CD4-positive, alpha-beta T cell (primary cell): ENCODE results near the gene CBX4. TPM values are rescaled to one million over a fixed set of nuclear protein-coding genes. Genes with fewer than 3 reads are reported as not detected.
A peak's percentile ranks its signal among the peaks of the same experiment; 100 is the strongest.

Source experiments
- ATAC-seq: fragments of 200-7000 bp; cut with Tn5 transposase; one replicate; pipeline ENCODE4 v1.10.0; 2022; ENCODE audit warnings: mild to moderate bottlenecking; ENCODE audit not compliant: poor library complexity
- CTCF ChIA-PET: fragments of 350-600 bp; sonication (Branson Sonifier 250); formaldehyde crosslinking; loops from one replicate; lab custom pipeline; 2021; ENCODE audit warnings: antibody characterized with exemption, inconsistent platforms; lab: Charles Lee
- POLR2A ChIA-PET: fragments of 350-600 bp; sonication (Branson Sonifier 250); formaldehyde crosslinking; loops from one replicate; lab custom pipeline; 2021; ENCODE audit warnings: antibody characterized with exemption, inconsistent platforms; lab: Charles Lee
- DNase-seq, 14 experiments: peaks; one replicate each; pipeline ENCODE4 v3.0.0-alpha.2; 2013 to 2020; ENCODE audit warnings: mixed read lengths in 2 of 14
- H3K27ac ChIP-seq, 2 donors: one replicate each; pipeline versions ENCODE4 v1.5.1 to v1.7.0; 2013; ENCODE audit warnings: low read length in 2 of 2, low read depth in 1 of 2, mild to moderate bottlenecking in 1 of 2
- H3K27me3 ChIP-seq, 2 experiments: 1 replicate in 1 of 2; 2 replicates in 1 of 2; pipeline versions ENCODE4 v1.6.1 to v1.7.0; 2013; ENCODE audit warnings: low read length in 2 of 2, control low read depth in 1 of 2, mild to moderate bottlenecking in 1 of 2, moderate library complexity in 1 of 2; ENCODE audit not compliant: insufficient read depth in 2 of 2, control insufficient read depth in 1 of 2
- H3K36me3 ChIP-seq: one replicate; pipeline ENCODE4 v1.6.1; 2013; ENCODE audit warnings: low read length, control low read depth; ENCODE audit not compliant: insufficient read depth
- H3K4me1 ChIP-seq: one replicate; pipeline ENCODE4 v1.6.1; 2013; ENCODE audit warnings: low read length, control low read depth; ENCODE audit not compliant: insufficient read depth
- H3K4me3 ChIP-seq: one replicate; pipeline ENCODE4 v1.5.1; 2013; ENCODE audit warnings: mild to moderate bottlenecking, low read length, moderate library complexity
- H3K9me3 ChIP-seq, 2 experiments: 1 replicate in 1 of 2; 2 replicates in 1 of 2; pipeline versions ENCODE4 v1.6.1 to v1.7.0; 2013; ENCODE audit warnings: low read length in 2 of 2, mild to moderate bottlenecking in 2 of 2, control low read depth in 1 of 2, moderate library complexity in 1 of 2; ENCODE audit not compliant: control insufficient read depth in 1 of 2, insufficient read depth in 1 of 2
- H3K27ac Mint-ChIP-seq: one replicate; pipeline ENCODE4 v1.8.0; 2020; ENCODE audit warnings: mixed read lengths
- H3K27me3 Mint-ChIP-seq: one replicate; pipeline ENCODE4 v1.8.0; 2021; ENCODE audit warnings: mixed read lengths
- H3K36me3 Mint-ChIP-seq: one replicate; pipeline ENCODE4 v1.8.0; 2021; ENCODE audit warnings: low read depth, mixed read lengths
- H3K4me1 Mint-ChIP-seq: one replicate; pipeline ENCODE4 v1.8.0; 2021; ENCODE audit warnings: low read depth, mixed read lengths
- H3K4me3 Mint-ChIP-seq: one replicate; pipeline ENCODE4 v1.8.0; 2020; ENCODE audit warnings: mild to moderate bottlenecking, mixed read lengths
- H3K9me3 Mint-ChIP-seq: one replicate; pipeline ENCODE4 v1.8.0; 2020; ENCODE audit warnings: mixed read lengths
- intact Hi-C, 2 experiments: fragments of 100-400 bp; cut with DNase I in 1 of 2; cut with micrococcal nuclease in 1 of 2; formaldehyde crosslinking; loops; one replicate each; pipeline versions ENCODE4 v1.15.1 to v1.9.0; 2023 to 2025; cut with DNase I, micrococcal nuclease
- total RNA-seq, 174 experiments: library from RNA in 2 of 174; stranded (reverse) in 2 of 174; gene quantifications; one replicate each; pipeline ENCODE4 v1.2.3 and lab custom pipeline; 2021 to 2026
- TF ChIP-seq, protein P1 (sequence below): fragments of 200-600 bp; IDR thresholded peaks from one replicate; pipeline ENCODE4 v1.8.0; 2022; ENCODE audit warnings: antibody characterized with exemption, mild to moderate bottlenecking

CBX4 gene
- total RNA-seq, 2 experiments from 2014 or later: 196 to 202 TPM

GRCh38 chr17:79792984-79793923 is 46.0 kb downstream of the CBX4 start:
- ATAC-seq (no peak), DNase-seq (no peak)
- peaks cover 9% of the 10 kb centered on the region for H3K36me3 Mint-ChIP-seq
- Histone ChIP-seq H3K27ac (no peak overlapping the region), H3K36me3 (peaks cover 7% of the 10 kb centered on the region), H3K9me3 (peaks cover 0 to 36% of the 10 kb centered on the region in 2 experiments), H3K4me1 (peaks cover 52% of the 10 kb centered on the region), H3K27me3 (peaks cover 50 to 56% of the 10 kb centered on the region in 2 experiments), H3K4me3 (no peak overlapping the region)
- H3K27me3 Mint-ChIP-seq: peaks cover 44% of the 10 kb centered on the region
- H3K9me3 Mint-ChIP-seq: no peaks in the 10 kb centered on the region
- no peak overlapping the region for H3K27ac Mint-ChIP-seq
- TF ChIP-seq, protein P1, sequence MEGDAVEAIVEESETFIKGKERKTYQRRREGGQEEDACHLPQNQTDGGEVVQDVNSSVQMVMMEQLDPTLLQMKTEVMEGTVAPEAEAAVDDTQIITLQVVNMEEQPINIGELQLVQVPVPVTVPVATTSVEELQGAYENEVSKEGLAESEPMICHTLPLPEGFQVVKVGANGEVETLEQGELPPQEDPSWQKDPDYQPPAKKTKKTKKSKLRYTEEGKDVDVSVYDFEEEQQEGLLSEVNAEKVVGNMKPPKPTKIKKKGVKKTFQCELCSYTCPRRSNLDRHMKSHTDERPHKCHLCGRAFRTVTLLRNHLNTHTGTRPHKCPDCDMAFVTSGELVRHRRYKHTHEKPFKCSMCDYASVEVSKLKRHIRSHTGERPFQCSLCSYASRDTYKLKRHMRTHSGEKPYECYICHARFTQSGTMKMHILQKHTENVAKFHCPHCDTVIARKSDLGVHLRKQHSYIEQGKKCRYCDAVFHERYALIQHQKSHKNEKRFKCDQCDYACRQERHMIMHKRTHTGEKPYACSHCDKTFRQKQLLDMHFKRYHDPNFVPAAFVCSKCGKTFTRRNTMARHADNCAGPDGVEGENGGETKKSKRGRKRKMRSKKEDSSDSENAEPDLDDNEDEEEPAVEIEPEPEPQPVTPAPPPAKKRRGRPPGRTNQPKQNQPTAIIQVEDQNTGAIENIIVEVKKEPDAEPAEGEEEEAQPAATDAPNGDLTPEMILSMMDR: no peak
- H3K4me1 Mint-ChIP-seq: peaks cover 25% of the 10 kb centered on the region
- H3K4me3 Mint-ChIP-seq: no peak overlapping the region
- intact Hi-C loops: no loop called here
- POLR2A ChIA-PET: interaction anchor here (0.9 kb wide), 1 partner anchor 49 kb away, joined by 4 read pairs; no protein-coding TSS in a partner anchor
- CTCF ChIA-PET: interaction anchor here (0.6 to 0.9 kb wide), 3 partner anchors 47 to 178 kb away, joined by 3 to 4 read pairs (median 3); no protein-coding TSS in a partner anchor

- POLR2A ChIA-PET: interaction anchor here (0.9 kb wide), 1 partner anchor 50 kb away, joined by 4 read pairs; no protein-coding TSS in a partner anchor
Measured at GRCh38 chr17:79792341-79792871, 46.8 kb downstream of the CBX4 start.

DNA sequence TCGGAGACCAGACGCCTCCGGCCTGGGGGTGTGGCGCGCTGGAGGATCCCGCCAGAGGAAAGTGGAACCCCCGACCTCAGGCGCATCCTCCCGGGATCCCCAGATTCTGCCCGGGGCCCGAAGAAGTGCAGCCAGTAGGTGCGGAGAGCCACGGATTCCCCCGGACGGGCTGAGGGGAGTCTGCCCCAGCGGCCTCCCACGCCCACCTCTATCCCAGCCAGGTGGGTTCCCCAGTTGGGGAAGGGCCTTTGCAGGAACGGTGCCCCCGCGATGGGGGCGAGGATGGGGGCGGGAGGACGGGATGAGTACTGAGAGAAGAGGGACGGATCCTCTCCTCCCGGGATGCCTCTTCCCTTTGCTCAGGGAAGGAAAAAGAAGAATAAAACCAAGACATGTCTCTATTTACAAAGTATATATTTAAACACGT is 47.5 kb downstream of the CBX4 start:
- DNase-seq (no peak), ATAC-seq (peak; percentile 3)
- Histone ChIP-seq H3K9me3 (peaks cover 0 to 29% of the 10 kb centered on the region in 2 experiments), H3K36me3 (peaks cover 7% of the 10 kb centered on the region), H3K27me3 (peaks cover 54 to 66% of the 10 kb centered on the region in 2 experiments), H3K4me3 (no peak overlapping the region), H3K4me1 (peaks cover 43% of the 10 kb centered on the region), H3K27ac (no peak overlapping the region)
- Mint-ChIP-seq H3K9me3 (no peaks in the 10 kb centered on the region), H3K4me1 (peaks cover 19% of the 10 kb centered on the region), H3K27me3 (peaks cover 53% of the 10 kb centered on the region), H3K36me3 (peaks cover 4% of the 10 kb centered on the region), H3K27ac (no peak overlapping the region), H3K4me3 (no peak overlapping the region)
- POLR2A ChIA-PET: interaction anchor here (0.9 kb wide), 1 partner anchor 13 kb away, joined by 3 read pairs; no protein-coding TSS in a partner anchor
- TF ChIP-seq, protein P1: no peak
- intact Hi-C loops: loop anchor here in 1 of 2 experiments (2.0 kb wide), 1 partner anchor 43 kb away; no protein-coding TSS in a partner anchor
- CTCF ChIA-PET: no interaction called here

More at GRCh38 chr17:79792341-79792871, 46.8 kb downstream of the CBX4 start:
- TF ChIP-seq, protein P1: no peak
- Histone ChIP-seq H3K27me3 (peaks cover 48 to 60% of the 10 kb centered on the region in 2 experiments), H3K4me1 (peaks cover 45% of the 10 kb centered on the region), H3K36me3 (peaks cover 7% of the 10 kb centered on the region), H3K4me3 (no peak overlapping the region), H3K9me3 (peaks cover 0 to 29% of the 10 kb centered on the region in 2 experiments), H3K27ac (no peak overlapping the region)
- CTCF ChIA-PET: no interaction called here
- Mint-ChIP-seq H3K27me3 (peaks cover 51% of the 10 kb centered on the region), H3K4me3 (peak overlapping the region; percentile 11), H3K36me3 (peaks cover 9% of the 10 kb centered on the region), H3K9me3 (no peaks in the 10 kb centered on the region), H3K27ac (no peak overlapping the region), H3K4me1 (peaks cover 24% of the 10 kb centered on the region)
- no peak for DNase-seq
- intact Hi-C loops: no loop called here
- ATAC-seq: no peak
